ENCODE measurements around the gene TOM1. TPM values are rescaled to one million over a fixed set of nuclear protein-coding genes. Genes with fewer than 3 reads are reported as not detected.
A peak's percentile ranks its signal among the peaks of the same experiment; 100 is the strongest.

Gene TOM1
- total RNA-seq, 3 donors from 2014 or later, result 20.5 to 24.7 (median 23.0) TPM

GRCh38 chr22:35313311-35314121 is 13.8 kb downstream of the TOM1 start:
- H3K27me3 Mint-ChIP-seq (ENCODE audit: low read depth), result no peaks in the 10 kb centered on the region
- ATAC-seq, result peak; percentile 70 to 75
- DNase-seq, result no peak
- no peaks in the 10 kb centered on the region for H3K9me3 Mint-ChIP-seq
- H3K4me3 Mint-ChIP-seq, result no peak overlapping the region
- peaks cover 9% of the 10 kb centered on the region for H3K36me3 Mint-ChIP-seq (ENCODE audit: insufficient read depth)
- H3K4me1 Mint-ChIP-seq (ENCODE audit: low read depth), result peaks cover 61% of the 10 kb centered on the region

GRCh38 chr22:35314161-35314942 is 14.7 kb downstream of the TOM1 start:
- Mint-ChIP-seq H3K4me1 (ENCODE audit: low read depth) (peaks cover 53% of the 10 kb centered on the region), H3K27me3 (ENCODE audit: low read depth) (no peaks in the 10 kb centered on the region), H3K36me3 (ENCODE audit: insufficient read depth) (peaks cover 4% of the 10 kb centered on the region), H3K4me3 (no peak overlapping the region), H3K9me3 (no peaks in the 10 kb centered on the region)
- ATAC-seq, result no peak
- no peak for DNase-seq

GRCh38 chr22:35315141-35315854 is 15.6 kb downstream of the TOM1 start:
- H3K36me3 Mint-ChIP-seq (ENCODE audit: insufficient read depth), result peaks cover 3% of the 10 kb centered on the region
- DNase-seq (no peak), ATAC-seq (no peak)
- no peaks in the 10 kb centered on the region for H3K9me3 Mint-ChIP-seq
- peaks cover 45% of the 10 kb centered on the region for H3K4me1 Mint-ChIP-seq (ENCODE audit: low read depth)
- H3K27me3 Mint-ChIP-seq (ENCODE audit: low read depth), result no peaks in the 10 kb centered on the region
- no peak overlapping the region for H3K4me3 Mint-ChIP-seq

- no peak overlapping the region for H3K4me3 Mint-ChIP-seq
- H3K4me1 Mint-ChIP-seq (ENCODE audit: low read depth), result peaks cover 37% of the 10 kb centered on the region
- H3K9me3 Mint-ChIP-seq, result no peaks in the 10 kb centered on the region
- H3K36me3 Mint-ChIP-seq (ENCODE audit: insufficient read depth), result peaks cover 6% of the 10 kb centered on the region
- no peaks in the 10 kb centered on the region for H3K27me3 Mint-ChIP-seq (ENCODE audit: low read depth)
- DNase-seq (no peak), ATAC-seq (no peak)
These were observed 16.4 kb downstream of the TOM1 start for GRCh38 chr22:35315855-35316745.

- peaks cover 9% of the 10 kb centered on the region for H3K36me3 Mint-ChIP-seq (ENCODE audit: insufficient read depth)
- no peaks in the 10 kb centered on the region for H3K9me3 Mint-ChIP-seq
- no peak overlapping the region for H3K4me3 Mint-ChIP-seq
- H3K4me1 Mint-ChIP-seq (ENCODE audit: low read depth), result peaks cover 31% of the 10 kb centered on the region
- DNase-seq (no peak), ATAC-seq (no peak)
- no peaks in the 10 kb centered on the region for H3K27me3 Mint-ChIP-seq (ENCODE audit: low read depth)
These were observed 17.1 kb downstream of the TOM1 start for GRCh38 chr22:35316751-35317150.

GRCh38 chr22:35317680-35318290 is 18.1 kb downstream of the TOM1 start:
- H3K36me3 Mint-ChIP-seq (ENCODE audit: insufficient read depth), result peaks cover 9% of the 10 kb centered on the region
- peaks cover 23% of the 10 kb centered on the region for H3K4me1 Mint-ChIP-seq (ENCODE audit: low read depth)
- no peak overlapping the region for H3K4me3 Mint-ChIP-seq
- ATAC-seq, result no peak
- H3K27me3 Mint-ChIP-seq (ENCODE audit: low read depth), result no peaks in the 10 kb centered on the region
- no peaks in the 10 kb centered on the region for H3K9me3 Mint-ChIP-seq
- DNase-seq, result no peak

DNA sequence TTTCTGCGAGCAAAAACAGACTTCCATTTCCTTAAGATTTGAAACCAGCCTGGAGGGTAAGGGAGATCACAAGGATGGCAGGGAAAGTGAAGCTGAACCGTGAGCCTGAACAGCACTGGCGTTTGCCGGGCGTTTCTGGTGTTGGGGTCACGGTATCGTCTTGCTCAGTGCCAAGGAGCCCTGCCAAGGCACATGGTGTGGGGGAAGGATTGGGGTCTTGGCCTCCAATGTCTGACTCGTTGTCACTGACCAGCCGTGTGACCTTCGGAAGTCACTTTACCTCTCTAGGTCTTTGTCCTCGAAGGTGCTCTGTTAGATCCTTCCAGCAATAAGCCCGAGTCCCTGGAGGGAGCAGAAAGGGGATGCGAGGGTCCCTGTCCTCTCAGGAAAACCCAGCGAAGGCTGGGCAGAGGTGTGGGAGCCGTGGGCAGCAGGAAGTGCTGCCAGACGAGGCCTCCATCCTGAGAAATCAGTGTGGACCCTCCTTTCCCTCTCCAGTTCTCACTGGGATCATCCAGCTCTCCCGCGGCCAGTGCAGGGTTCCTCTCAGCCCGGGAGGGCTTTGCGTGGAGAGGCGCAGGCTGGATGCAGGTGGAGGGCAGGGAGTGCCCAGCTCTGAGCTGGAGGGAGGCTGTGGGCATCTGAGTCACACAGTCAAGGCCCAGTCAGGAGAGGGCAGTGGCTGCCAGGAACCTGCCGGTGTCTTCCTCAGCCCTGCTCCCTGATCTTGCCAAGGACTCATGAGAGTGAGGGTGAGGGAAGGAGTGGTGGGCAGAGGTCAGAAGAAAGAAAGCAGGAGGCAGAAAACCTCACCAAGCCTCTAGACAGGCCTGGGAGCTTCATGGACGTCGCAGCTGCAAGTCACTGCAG is 18.9 kb downstream of the TOM1 start:
- DNase-seq (no peak), ATAC-seq (no peak)
- Mint-ChIP-seq H3K27me3 (ENCODE audit: low read depth) (no peaks in the 10 kb centered on the region), H3K36me3 (ENCODE audit: insufficient read depth) (peaks cover 12% of the 10 kb centered on the region), H3K4me3 (no peak overlapping the region), H3K4me1 (ENCODE audit: low read depth) (peaks cover 16% of the 10 kb centered on the region), H3K9me3 (no peaks in the 10 kb centered on the region)

DNA sequence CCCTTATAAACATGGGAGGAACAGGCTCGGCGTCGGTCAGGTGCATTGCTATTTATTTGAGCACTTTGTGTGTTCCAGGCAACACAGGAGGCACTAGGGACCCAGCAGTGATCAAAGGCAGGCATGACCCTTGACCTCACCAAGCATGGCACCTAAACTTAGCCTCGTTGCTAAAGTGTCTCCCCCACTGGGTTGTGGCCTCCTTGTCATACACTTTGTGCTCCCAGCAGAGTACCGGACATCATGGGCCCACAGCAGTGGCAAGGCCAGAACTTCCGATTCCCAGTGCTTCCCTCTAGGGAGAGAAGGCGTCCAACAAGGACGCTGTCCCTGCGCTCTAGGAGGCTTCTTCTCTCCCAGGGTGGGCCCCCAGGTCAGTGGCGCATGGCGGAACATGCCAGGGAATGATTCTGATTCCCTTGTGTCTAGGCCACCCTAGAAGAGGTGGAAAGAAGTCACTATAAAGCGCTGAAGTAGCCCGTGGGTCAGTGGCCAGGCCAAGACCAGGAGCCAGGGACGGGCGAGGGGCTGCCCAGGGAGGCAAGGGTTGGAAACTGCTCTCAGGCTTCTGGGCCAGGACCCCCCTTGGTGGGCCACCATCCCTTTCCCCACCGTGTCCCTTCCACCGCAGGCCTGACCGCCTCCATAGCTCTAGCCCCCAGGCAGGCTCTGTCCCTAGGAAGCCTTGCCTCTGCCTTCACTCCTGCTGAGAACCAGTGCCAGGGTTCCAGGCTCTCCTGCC is 19.7 kb downstream of the TOM1 start:
- H3K4me1 Mint-ChIP-seq (ENCODE audit: low read depth), result peaks cover 10% of the 10 kb centered on the region
- DNase-seq (no peak), ATAC-seq (no peak)
- H3K9me3 Mint-ChIP-seq, result no peaks in the 10 kb centered on the region
- H3K36me3 Mint-ChIP-seq (ENCODE audit: insufficient read depth), result peaks cover 17% of the 10 kb centered on the region
- no peak overlapping the region for H3K4me3 Mint-ChIP-seq
- H3K27me3 Mint-ChIP-seq (ENCODE audit: low read depth), result no peaks in the 10 kb centered on the region

GRCh38 chr22:35322126-35322525 is 22.4 kb downstream of the TOM1 start:
- Mint-ChIP-seq H3K36me3 (ENCODE audit: insufficient read depth) (peaks cover 32% of the 10 kb centered on the region), H3K4me3 (no peak overlapping the region), H3K4me1 (ENCODE audit: low read depth) (no peaks in the 10 kb centered on the region), H3K9me3 (no peaks in the 10 kb centered on the region), H3K27me3 (ENCODE audit: low read depth) (no peaks in the 10 kb centered on the region)
- no peak for ATAC-seq
- no peak for DNase-seq

DNA sequence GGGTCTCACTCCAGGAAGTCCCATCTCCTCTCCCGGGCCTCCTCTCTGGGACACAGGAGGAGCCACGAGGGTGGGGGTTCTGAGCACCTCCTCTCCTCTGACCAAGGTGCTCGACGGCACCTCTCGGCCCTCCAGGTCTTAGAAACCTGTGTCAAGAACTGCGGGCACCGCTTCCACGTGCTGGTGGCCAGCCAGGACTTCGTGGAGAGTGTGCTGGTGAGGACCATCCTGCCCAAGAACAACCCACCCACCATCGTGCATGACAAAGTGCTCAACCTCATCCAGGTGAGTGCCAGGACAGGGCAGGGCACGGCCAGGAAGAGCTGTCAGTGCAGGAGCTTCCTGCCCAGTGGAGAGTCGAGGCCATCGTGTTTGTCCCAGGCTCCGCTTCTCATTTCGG is 23.2 kb downstream of the TOM1 start:
- no peak overlapping the region for H3K4me3 Mint-ChIP-seq
- no peaks in the 10 kb centered on the region for H3K9me3 Mint-ChIP-seq
- ATAC-seq (no peak), DNase-seq (no peak)
- H3K27me3 Mint-ChIP-seq (ENCODE audit: low read depth), result no peaks in the 10 kb centered on the region
- H3K36me3 Mint-ChIP-seq (ENCODE audit: insufficient read depth), result peaks cover 30% of the 10 kb centered on the region
- H3K4me1 Mint-ChIP-seq (ENCODE audit: low read depth), result peaks cover under 1% of the 10 kb centered on the region

DNA sequence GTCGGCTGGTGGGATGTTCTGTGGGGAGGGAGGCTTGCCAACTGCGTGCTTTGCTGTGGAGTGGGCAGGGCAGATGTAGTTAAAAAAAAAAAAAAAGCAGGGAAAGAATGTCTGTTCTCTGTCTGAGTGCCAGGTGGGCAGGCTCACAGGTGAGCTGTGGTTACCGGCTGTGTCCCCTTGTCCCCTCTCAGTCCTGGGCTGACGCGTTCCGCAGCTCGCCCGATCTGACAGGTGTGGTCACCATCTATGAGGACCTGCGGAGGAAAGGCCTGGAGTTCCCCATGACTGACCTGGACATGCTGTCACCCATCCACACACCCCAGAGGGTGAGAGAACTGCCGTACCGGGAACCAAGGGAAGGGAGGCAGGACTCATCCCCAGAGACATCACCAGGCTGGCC is 23.6 kb downstream of the TOM1 start:
- Mint-ChIP-seq H3K4me1 (ENCODE audit: low read depth) (peaks cover 3% of the 10 kb centered on the region), H3K4me3 (no peak overlapping the region), H3K27me3 (ENCODE audit: low read depth) (no peaks in the 10 kb centered on the region), H3K9me3 (no peaks in the 10 kb centered on the region), H3K36me3 (ENCODE audit: insufficient read depth) (peaks cover 30% of the 10 kb centered on the region)
- ATAC-seq (no peak), DNase-seq (no peak)

DNA sequence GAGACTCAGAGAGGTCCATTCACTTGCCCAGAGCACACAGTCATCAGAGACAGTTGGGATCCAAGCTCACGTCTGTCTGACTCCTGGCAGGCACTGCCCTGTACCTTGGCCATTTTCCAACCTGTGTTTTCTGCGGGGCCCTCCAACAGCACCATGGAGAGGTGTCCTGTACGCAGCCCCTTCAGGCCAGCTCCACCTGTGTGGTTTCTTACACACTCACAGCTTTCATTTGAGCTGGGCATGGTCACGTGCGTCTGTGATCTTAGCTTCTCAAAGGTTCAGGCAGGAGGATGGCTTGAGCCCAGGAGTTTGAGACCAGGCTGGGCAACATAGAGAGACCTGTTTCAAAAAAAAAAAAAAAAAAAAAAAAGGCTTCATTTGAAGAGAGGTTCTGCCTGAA is 24.4 kb downstream of the TOM1 start:
- H3K27me3 Mint-ChIP-seq (ENCODE audit: low read depth), result no peaks in the 10 kb centered on the region
- H3K4me3 Mint-ChIP-seq, result no peak overlapping the region
- DNase-seq (no peak), ATAC-seq (no peak)
- peaks cover 4% of the 10 kb centered on the region for H3K4me1 Mint-ChIP-seq (ENCODE audit: low read depth)
- peaks cover 30% of the 10 kb centered on the region for H3K36me3 Mint-ChIP-seq (ENCODE audit: insufficient read depth)
- no peaks in the 10 kb centered on the region for H3K9me3 Mint-ChIP-seq

Measured in activated T-cell treated with anti-CD3 and anti-CD28 coated beads, Interleukin-2, amount 50 U/mL, for 4 hours (primary cell).